Stomach smooth muscle (tissue), 2 donors: ENCODE measurements around the gene POLR3C.
A peak's percentile ranks its signal among the peaks of the same experiment; 100 is the strongest.

Experiments
- H3K27ac ChIP-seq: one replicate; pipeline ENCODE4 v1.7.0; 2013; ENCODE audit warnings: mild to moderate bottlenecking, low read length, inconsistent platforms
- H3K27me3 ChIP-seq, 2 donors: one replicate each; pipeline ENCODE4 v1.7.0; 2013; ENCODE audit warnings: low read length in 2 of 2; ENCODE audit not compliant: insufficient read depth in 2 of 2, control insufficient read depth in 1 of 2
- H3K36me3 ChIP-seq, 2 donors: one replicate each; pipeline ENCODE4 v1.7.0; 2013; ENCODE audit warnings: low read length in 2 of 2; ENCODE audit not compliant: control insufficient read depth in 2 of 2, insufficient read depth in 2 of 2
- H3K4me1 ChIP-seq: one replicate; pipeline ENCODE4 v1.7.0; 2013; ENCODE audit warnings: low read length; ENCODE audit not compliant: control insufficient read depth, insufficient read depth
- H3K4me3 ChIP-seq, 2 donors: one replicate each; pipeline ENCODE4 v1.7.0; 2013; ENCODE audit warnings: low read length in 2 of 2
- H3K9ac ChIP-seq, 2 donors: one replicate each; pipeline ENCODE4 v1.7.0; 2013; ENCODE audit warnings: low read length in 2 of 2, mild to moderate bottlenecking in 1 of 2
- H3K9me3 ChIP-seq, 2 donors: one replicate each; pipeline ENCODE4 v1.7.0; 2013; ENCODE audit warnings: low read length in 2 of 2; ENCODE audit not compliant: control insufficient read depth in 2 of 2
- donor health status: healthy.
- donor health status: Pancreatic carcinoma.

POLR3C gene

GRCh38 chr1:145889722-145890121, 65.7 kb downstream of the POLR3C start:
- no peak overlapping the region for H3K27ac ChIP-seq
- H3K9me3 ChIP-seq, result no peaks in the 10 kb centered on the region
- peaks cover 18% of the 10 kb centered on the region for H3K4me1 ChIP-seq
- H3K9ac ChIP-seq, result no peak overlapping the region
- H3K36me3 ChIP-seq, result no peaks in the 10 kb centered on the region
- no peak overlapping the region for H3K4me3 ChIP-seq
- no peaks in the 10 kb centered on the region for H3K27me3 ChIP-seq

- H3K4me3 ChIP-seq, result no peak overlapping the region
- H3K9me3 ChIP-seq, result no peaks in the 10 kb centered on the region
- peak overlapping the region; percentile 75 for H3K27ac ChIP-seq
- peaks cover 14% of the 10 kb centered on the region for H3K4me1 ChIP-seq
- no peaks in the 10 kb centered on the region for H3K36me3 ChIP-seq
- H3K27me3 ChIP-seq, result no peaks in the 10 kb centered on the region
- peak overlapping the region in 1 of 2 donors; percentile 58 for H3K9ac ChIP-seq
These were observed 67.1 kb downstream of the POLR3C start for GRCh38 chr1:145891143-145891542.

GRCh38 chr1:145891587-145892485, 67.8 kb downstream of the POLR3C start:
- H3K27me3 ChIP-seq, result peaks cover 0 to 2% of the 10 kb centered on the region in 2 donors
- peaks cover 14% of the 10 kb centered on the region for H3K4me1 ChIP-seq
- peak overlapping the region; percentile 23 to 67 for H3K4me3 ChIP-seq
- H3K27ac ChIP-seq, result peak overlapping the region; percentile 75
- no peaks in the 10 kb centered on the region for H3K36me3 ChIP-seq
- no peaks in the 10 kb centered on the region for H3K9me3 ChIP-seq
- H3K9ac ChIP-seq, result peak overlapping the region; percentile 58 to 76

- H3K27me3 ChIP-seq, result peaks cover 0 to 2% of the 10 kb centered on the region in 2 donors
- H3K4me3 ChIP-seq, result peak overlapping the region in 1 of 2 donors; percentile 67
- H3K4me1 ChIP-seq, result peaks cover 14% of the 10 kb centered on the region
- H3K36me3 ChIP-seq, result no peaks in the 10 kb centered on the region
- H3K9ac ChIP-seq, result peak overlapping the region; percentile 58 to 76
- peak overlapping the region; percentile 75 for H3K27ac ChIP-seq
- no peaks in the 10 kb centered on the region for H3K9me3 ChIP-seq
These were observed 68.6 kb downstream of the POLR3C start for GRCh38 chr1:145892486-145893087.

- Histone ChIP-seq H3K27me3 (peaks cover 0 to 2% of the 10 kb centered on the region in 2 donors), H3K9me3 (no peaks in the 10 kb centered on the region), H3K4me3 (no peak overlapping the region), H3K4me1 (peaks cover 14% of the 10 kb centered on the region), H3K27ac (peak overlapping the region; percentile 75), H3K36me3 (no peaks in the 10 kb centered on the region), H3K9ac (no peak overlapping the region)
These were observed 69.5 kb downstream of the POLR3C start for GRCh38 chr1:145893306-145894055.
